GM19395 (cell line): ENCODE data around the gene LAPTM5.

ENCODE experiments used
- ATAC-seq: cut with Tn5 transposase; IDR thresholded peaks from one replicate; pipeline ENCODE4 v1.9.1; 2021; ENCODE audit warnings: mild to moderate bottlenecking, moderate library complexity; ENCODE audit not compliant: unreplicated experiment

Gene LAPTM5

DNA sequence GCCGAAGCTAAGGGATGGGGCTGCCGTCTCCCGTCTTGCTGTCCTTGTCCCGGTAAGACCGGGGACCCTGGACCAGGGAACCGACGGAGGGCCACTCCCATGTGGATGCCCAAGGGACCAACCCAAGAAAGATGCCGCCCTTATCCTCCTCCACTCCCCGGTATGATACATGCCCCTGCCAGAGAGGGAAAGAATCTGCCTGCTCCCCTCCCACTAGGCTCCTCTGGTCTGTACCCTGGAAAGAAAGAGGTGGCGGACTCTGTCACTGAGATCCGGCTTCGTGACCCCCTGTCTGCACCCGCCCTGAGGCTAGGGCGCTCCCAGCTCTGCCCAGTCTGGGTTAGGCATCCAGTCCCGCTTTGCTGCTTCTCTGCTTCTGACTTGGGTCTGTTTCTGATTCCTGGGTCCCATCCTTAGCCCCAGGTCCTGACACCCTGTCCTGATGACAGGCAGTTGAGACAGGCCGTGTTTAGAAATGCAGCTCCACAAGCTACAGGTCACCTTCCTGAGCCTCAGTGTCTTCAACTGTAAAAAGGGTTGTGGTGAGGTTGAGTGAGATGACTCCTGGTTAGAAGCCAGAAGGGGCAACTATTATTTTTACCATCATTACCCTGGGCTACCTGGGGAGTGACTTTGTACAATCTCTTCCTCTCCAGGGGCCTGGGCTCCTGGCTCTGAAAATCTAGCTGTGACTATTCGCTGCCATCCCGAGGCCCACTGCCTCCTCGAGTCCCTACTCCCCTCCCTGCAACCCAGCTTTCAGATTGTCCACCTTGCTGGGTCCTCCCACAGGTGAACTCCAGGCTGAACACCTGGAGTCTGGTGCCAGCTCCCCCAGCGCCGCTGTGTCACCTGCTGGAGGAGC, 37.9 kb downstream of the LAPTM5 start:
- no peak for ATAC-seq

GRCh38 chr1:30718636-30719405, 38.8 kb downstream of the LAPTM5 start:
- ATAC-seq: peak; percentile 64

DNA sequence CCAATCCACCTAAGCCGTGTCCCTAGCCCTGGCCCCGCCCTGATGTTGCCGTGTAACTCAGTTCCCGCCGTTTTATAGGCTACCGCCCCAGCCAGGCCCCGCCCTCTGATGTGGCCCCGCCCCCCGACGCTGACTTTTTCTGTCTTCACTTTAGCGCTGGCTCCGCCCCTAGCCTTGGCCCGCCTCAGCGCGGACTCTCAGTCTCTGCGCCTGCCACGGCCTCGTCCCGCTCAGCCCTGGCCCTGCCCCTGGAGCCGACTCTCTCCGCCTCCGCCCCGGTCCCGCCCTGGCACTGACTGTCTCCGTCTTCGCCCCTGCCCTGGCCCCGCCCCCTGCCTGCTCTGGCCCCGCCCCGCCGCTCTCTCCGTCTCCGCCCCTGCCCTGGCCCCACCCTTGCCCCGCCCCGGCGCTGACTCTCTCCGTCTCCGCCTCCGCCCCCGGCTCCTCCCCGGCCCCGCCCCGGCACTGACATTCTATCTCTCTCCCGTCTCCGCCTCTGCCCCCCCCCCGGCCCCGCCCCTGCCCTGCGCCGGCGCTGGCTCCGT, 39.4 kb downstream of the LAPTM5 start:
- ATAC-seq: peak; percentile 82

DNA sequence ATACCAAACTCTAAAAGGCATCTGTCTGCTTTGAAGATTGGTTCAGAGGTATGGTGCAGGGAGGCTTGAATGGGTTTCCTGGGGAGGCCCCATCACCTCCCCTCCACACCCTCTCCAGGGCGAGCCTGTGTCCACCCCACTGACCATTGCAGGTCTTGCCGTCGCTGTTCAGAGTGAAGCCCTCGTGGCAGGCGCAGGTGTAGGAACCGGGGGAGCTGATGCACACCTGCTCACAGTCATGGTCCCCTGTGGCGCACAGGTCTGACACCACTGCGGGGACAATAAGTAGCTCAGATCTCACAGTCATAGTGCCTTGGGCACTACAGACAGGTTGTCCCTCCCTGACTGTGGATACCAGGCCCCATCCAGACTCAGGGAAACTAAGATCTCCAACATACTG, 40.9 kb downstream of the LAPTM5 start:
- ATAC-seq: no peak

DNA sequence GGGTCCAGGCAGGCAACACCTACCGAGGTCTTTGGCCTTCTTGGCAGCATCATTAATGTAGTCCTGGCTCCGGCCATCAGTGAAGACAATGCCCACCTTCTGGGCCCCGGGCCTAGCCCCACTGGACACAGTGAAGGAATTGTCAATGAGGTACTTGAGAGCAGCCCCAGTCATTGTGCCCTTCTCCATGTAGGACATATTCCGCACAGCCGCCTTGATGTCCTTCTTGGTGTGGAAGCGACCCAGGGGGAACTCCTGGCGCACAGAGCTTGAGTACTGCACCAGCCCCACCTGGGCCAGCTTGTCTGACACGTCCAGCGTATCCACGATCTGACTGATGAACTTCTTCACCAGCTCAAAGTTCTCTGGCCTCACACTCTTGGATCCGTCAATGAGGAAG, 41.7 kb downstream of the LAPTM5 start:
- no peak for ATAC-seq

- no peak for ATAC-seq
Measured at GRCh38 chr1:30715216-30715615, 42.4 kb downstream of the LAPTM5 start.

GRCh38 chr1:30714536-30715090, 43.0 kb downstream of the LAPTM5 start:
- ATAC-seq: no peak

DNA sequence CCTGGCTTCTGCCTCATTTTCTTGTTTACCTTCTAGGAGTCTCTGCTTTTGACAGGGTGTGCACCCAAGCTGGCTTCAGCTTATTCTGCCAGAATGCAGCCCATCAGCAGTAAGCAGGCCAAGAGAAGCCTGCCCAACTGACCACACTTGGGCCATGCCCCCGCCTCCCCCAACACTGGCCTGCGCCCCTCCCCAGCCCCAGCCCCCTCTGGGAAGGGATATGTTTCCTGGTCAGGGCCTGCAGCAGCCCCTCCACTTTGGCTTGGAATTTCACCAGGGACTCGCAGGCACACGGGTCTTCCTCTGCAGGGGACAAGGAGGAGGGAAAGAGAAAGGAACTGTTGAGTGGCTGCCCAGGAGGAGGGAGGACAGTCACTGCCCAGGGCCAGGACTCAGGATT, 43.5 kb downstream of the LAPTM5 start:
- ATAC-seq: no peak

GRCh38 chr1:30713311-30713710, 44.3 kb downstream of the LAPTM5 start:
- no peak for ATAC-seq

- ATAC-seq: no peak
Measured at GRCh38 chr1:30712583-30712982, 45.0 kb downstream of the LAPTM5 start.

DNA sequence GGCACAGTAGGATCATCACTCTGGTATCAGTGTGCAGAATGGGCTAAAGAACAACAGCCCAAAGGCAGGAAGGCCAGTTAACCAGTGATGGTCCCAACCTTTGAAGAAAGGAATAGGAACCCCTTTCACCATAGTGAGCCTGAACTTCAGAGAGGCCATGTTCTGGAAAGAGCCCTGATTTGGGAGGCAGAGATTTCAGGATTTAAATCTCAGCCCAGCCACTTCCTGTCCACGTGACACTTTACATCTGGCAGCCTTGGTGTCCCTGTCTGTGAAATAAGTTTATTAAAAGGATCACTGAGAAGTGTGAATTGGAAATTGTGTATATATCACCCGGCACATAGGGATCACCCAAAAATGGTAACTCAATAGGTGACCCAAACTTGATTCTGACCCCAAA, 47.2 kb downstream of the LAPTM5 start:
- ATAC-seq: no peak

DNA sequence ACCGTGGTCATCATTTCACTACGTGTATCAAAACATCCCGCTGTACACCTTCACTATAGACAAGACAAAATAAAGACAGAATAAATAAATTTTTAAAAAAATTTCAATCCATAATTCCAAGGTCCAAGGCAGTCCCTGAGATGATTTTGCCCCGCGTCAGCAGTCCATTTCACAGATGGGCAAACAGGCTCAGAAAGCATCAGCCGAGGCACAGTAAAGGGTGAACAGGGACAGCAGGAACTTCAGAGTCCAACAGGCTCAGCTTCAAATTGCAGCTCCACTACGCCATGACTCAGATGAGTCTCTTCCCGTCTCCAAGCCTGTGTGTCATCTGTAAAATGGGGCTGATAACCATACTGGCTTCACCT, 49.2 kb downstream of the LAPTM5 start:
- no peak for ATAC-seq

DNA sequence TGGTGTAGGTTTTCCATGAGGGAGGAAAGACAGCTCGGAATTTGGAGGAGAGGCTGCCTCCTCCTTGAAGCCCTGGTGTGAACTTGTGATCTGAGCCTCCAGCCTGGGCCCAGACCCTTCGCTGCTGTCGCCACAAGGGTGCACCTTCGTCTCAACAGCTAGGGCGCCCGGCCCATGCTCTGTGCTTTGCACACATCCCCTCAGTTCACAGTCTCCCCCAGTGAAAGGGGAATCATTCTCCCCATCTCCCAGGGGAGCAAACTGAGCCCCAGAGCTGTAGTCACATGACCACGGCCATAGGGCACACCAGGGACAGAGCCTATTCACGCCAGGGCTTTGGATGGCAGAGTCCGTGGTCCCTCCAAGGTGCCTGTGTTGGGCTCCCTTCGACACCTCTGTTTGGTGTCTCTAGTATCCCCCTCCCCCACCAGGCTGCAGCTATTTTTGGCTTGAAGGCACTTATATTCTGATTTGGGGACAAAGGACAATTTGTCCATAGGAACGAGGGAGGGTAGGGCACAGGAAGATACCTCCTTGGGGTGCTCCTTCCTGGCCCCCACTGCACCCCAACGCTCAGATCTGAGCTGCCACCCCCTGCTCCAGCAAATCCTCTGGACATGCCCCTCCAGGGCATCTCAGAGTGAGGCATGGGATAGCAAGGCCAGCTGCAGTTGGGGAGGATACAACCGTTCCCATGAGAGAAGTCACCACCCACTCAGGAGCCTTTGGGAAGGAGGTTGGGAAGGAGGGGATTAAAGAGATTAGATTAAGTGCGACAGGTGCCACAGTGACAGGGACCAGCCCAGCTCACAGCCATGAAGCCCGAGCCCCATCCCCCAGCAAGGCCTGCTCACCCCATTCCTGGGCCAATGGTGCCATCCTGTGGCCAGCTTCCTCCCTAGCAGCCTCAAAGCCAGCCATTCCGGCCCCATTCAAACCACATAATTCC, 49.9 kb downstream of the LAPTM5 start:
- ATAC-seq: no peak

GRCh38 chr1:30706528-30706927, 51.0 kb downstream of the LAPTM5 start:
- no peak for ATAC-seq

GRCh38 chr1:30705698-30706097, 51.9 kb downstream of the LAPTM5 start:
- no peak for ATAC-seq

DNA sequence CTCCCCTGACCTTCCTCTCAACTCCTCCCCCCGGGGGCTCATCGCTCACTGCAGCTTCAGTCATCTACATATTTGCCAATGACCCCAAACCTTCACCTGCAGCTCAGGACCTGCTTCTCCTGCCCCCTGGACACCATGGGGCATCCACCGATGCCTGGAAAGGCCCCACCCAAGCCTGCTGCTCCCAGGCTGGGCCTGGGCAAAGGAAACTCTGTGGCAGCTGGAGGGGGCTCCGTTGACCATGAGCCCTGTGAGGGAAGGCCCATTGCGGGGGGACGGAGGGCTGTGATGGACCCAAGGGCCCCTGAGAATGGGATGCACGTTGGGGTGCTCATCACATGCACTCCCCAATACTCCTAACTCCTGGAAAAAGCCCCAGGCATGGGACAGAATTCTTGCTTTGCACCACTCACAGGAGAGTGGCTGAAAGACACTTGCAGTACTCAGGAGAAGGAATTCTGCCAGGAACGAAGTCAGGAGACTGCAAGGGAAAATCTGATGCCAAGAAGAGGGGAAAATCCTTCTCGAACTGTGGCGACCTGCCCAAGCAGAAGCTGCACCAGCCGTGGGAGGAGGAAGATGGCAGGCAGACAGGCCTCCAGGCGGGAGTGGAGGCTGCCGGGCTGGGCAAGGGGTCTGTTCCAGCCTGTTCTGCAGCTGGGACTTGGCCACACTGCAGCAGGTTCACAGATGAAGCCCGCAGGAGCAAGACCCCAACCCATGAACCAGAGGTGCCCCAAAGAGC, 52.6 kb downstream of the LAPTM5 start:
- ATAC-seq: no peak

DNA sequence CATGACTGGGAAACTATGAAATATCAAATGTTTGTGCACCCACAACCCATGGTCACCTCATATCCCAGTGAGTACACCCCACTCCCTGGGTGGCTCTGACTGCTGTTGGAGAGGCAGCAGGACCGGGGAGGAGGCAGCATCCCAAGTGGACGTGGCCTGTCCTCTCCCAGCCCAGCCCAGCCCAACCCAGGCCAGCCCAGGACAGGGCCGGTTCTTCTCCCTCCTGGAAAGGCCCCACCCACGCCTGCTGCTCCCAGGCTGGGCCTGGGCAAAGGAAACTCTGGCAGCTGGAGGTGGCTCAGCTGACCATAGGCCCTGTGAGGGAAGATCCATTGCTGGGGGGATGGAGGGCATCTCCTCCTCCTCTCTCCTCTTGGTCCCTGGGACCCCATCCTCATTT, 53.3 kb downstream of the LAPTM5 start:
- no peak for ATAC-seq

DNA sequence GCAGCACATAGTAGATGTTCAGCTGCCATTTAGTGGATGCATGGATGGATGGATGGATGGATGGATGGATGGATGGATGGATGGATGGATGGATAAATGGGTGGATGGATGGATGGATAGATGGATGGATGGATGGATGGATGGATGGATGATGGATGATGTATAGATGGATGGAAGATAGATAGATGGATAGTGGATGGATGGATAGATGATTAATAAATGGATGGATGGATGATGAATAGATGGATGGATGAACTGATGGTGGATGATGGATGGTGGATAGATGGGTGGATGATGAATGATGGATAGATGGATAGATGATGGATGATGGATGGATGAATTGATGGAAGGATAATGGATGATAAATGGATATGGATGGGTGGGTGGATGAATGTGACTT, 54.8 kb downstream of the LAPTM5 start:
- no peak for ATAC-seq

- ATAC-seq: no peak
Measured at GRCh38 chr1:30701258-30701633, 56.3 kb downstream of the LAPTM5 start.
